ENCODE results near the gene ACE. TPM values are rescaled to one million over a fixed set of nuclear protein-coding genes. Genes with fewer than 3 reads are reported as not detected.

ACE gene
- total RNA-seq, 2 donors from 2014 or later = not detected

DNA sequence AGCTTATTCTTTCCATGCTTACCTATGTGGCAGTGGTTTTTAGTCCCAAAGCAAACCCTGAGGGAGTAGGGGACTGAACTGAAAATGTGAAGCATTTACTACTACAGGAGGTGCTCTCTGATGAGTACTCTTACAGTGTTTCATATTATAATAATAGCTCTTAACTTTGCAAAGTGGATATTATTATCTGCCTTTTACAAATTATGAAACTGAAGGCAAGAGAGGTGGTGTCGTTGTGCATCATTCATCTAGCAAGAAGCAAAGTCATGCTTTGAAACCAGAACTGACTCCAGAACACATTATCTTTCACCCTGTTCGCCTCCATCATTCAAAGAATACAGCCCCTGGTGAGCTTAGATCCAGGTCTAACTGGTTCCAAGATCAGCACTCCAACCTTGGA is 38.1 kb downstream of the ACE start:
- H3K27ac Mint-ChIP-seq = no peak overlapping the region
- ATAC-seq (no peak), DNase-seq (ENCODE audit: low spot score) (no peak)
- no peaks in the 10 kb centered on the region for H3K36me3 Mint-ChIP-seq
- peaks cover 6 to 13% of the 10 kb centered on the region in 2 donors for H3K27me3 Mint-ChIP-seq
- no peak overlapping the region for H3K4me3 Mint-ChIP-seq
- H3K9me3 Mint-ChIP-seq = no peaks in the 10 kb centered on the region
- no peaks in the 10 kb centered on the region for H3K4me1 Mint-ChIP-seq (ENCODE audit: low read depth in 2 of 2)

GRCh38 chr17:63515426-63515825 is 38.6 kb downstream of the ACE start:
- ATAC-seq (no peak), DNase-seq (ENCODE audit: low spot score) (no peak)
- Mint-ChIP-seq H3K9me3 (no peaks in the 10 kb centered on the region), H3K4me3 (no peak overlapping the region), H3K27me3 (peaks cover 6 to 13% of the 10 kb centered on the region in 2 donors), H3K4me1 (ENCODE audit: low read depth in 2 of 2) (no peaks in the 10 kb centered on the region), H3K27ac (no peak overlapping the region), H3K36me3 (no peaks in the 10 kb centered on the region)

GRCh38 chr17:63516910-63517824 is 40.3 kb downstream of the ACE start:
- no peak overlapping the region for H3K27ac Mint-ChIP-seq
- H3K4me1 Mint-ChIP-seq (ENCODE audit: low read depth in 2 of 2) = no peaks in the 10 kb centered on the region
- DNase-seq (ENCODE audit: low spot score) = no peak
- no peaks in the 10 kb centered on the region for H3K9me3 Mint-ChIP-seq
- no peak for ATAC-seq
- peaks cover 6 to 24% of the 10 kb centered on the region in 2 donors for H3K27me3 Mint-ChIP-seq
- H3K4me3 Mint-ChIP-seq = no peak overlapping the region
- H3K36me3 Mint-ChIP-seq = no peaks in the 10 kb centered on the region

DNA sequence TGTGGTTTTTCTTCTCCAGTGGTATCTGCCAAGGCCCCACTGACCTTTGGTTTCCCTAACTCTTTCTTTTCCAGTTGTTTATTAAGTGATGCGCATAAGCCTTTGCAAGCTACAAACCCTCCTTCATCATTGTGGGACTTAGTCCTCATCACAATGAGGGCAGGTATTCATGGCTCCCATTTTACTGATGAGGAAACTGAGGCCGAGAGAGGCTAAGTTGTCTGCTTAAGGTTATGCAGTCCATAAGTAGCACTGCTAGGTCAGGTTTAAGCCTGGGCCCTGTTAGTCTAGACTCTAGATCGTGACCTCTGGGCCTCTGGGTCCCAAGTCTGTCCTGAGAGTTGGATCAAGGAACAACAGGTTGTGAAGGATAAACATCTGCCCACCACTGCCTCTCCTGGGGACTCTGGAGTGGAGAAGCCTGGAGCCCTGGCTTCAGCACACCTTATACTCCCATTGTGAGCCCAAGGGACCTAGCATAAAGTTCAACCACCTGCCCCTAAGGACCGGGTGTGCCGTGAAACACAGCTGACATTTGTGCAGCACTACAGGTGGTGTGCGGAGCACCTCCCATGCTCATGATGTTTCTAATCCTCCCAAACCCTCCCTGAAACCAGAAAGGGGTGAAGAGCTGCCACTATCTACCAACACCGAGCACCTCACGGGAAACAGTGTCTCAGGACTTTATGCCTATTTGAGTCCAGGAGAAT is 41.1 kb downstream of the ACE start:
- DNase-seq (ENCODE audit: low spot score) (no peak), ATAC-seq (no peak)
- no peaks in the 10 kb centered on the region for H3K36me3 Mint-ChIP-seq
- H3K4me3 Mint-ChIP-seq = no peak overlapping the region
- H3K27me3 Mint-ChIP-seq = peaks cover 6 to 25% of the 10 kb centered on the region in 2 donors
- no peaks in the 10 kb centered on the region for H3K4me1 Mint-ChIP-seq (ENCODE audit: low read depth in 2 of 2)
- no peaks in the 10 kb centered on the region for H3K9me3 Mint-ChIP-seq
- no peak overlapping the region for H3K27ac Mint-ChIP-seq

GRCh38 chr17:63519116-63519881 is 42.4 kb downstream of the ACE start:
- Mint-ChIP-seq H3K4me1 (ENCODE audit: low read depth in 2 of 2) (peaks cover 7 to 8% of the 10 kb centered on the region in 2 donors), H3K36me3 (no peaks in the 10 kb centered on the region), H3K9me3 (no peaks in the 10 kb centered on the region), H3K4me3 (no peak overlapping the region), H3K27me3 (peaks cover 15 to 30% of the 10 kb centered on the region in 2 donors), H3K27ac (no peak overlapping the region)
- DNase-seq (ENCODE audit: low spot score) = no peak
- ATAC-seq = no peak

DNA sequence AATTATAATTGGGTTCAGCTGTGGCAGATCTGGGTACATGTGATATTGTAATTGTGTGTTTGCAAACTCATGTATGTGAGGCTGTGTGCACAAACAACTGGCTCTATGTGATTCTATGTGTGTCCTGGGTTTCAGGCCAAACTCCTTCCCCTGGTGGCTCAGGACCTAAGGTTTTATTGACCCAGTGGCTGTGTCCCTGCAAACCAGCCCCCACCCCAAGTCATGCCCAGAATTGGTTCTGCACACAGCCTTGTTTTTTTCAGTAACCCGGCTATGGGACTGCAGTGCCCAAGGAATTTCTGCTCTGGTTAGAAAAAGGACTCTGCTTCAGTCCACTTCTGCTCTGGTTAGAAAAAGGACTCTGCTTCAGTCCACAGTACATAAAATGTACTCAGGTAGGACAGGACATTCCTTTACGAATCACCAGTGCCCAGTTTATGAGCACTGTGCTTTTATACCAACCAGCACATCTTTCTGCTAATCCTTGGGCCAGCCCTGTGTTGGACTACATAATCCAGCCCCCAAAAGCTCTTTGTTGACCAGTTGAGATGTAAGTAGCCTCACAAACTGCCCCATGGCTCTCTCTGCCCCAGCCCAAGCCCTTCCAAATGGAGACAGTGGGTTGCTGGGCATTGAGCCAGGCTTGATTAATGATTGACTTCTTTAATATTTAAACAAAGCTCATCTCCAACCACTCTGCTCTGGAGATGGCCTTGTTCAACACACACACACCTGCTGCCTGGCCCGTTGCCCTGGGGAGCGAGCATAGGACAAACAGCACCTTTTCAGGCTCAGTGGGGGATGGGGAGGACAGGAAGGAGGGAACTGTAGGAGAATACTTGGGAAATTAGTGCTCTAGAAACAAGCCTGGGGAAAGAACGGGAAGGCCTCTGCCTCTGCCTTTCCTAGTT is 43.4 kb downstream of the ACE start:
- Mint-ChIP-seq H3K4me1 (ENCODE audit: low read depth in 2 of 2) (peaks cover 7 to 8% of the 10 kb centered on the region in 2 donors), H3K36me3 (no peaks in the 10 kb centered on the region), H3K27me3 (peaks cover 21 to 27% of the 10 kb centered on the region in 2 donors), H3K4me3 (no peak overlapping the region), H3K9me3 (no peaks in the 10 kb centered on the region), H3K27ac (no peak overlapping the region)
- DNase-seq (ENCODE audit: low spot score) (no peak), ATAC-seq (no peak)

- Mint-ChIP-seq H3K9me3 (no peaks in the 10 kb centered on the region), H3K27me3 (peaks cover 26 to 30% of the 10 kb centered on the region in 2 donors), H3K4me1 (ENCODE audit: low read depth in 2 of 2) (peaks cover 7 to 8% of the 10 kb centered on the region in 2 donors), H3K27ac (peak within 1 kb of the TSS in 1 of 2 donors; percentile 14), H3K4me3 (peak within 1 kb of the TSS; percentile 56), H3K36me3 (no peaks in the 10 kb centered on the region)
- no peak for DNase-seq (ENCODE audit: low spot score)
- no peak for ATAC-seq
Observed at GRCh38 chr17:63523253-63523855, 46.5 kb downstream of the ACE start, which contains the start of gene KCNH6. KCNH6 (plus strand) TSS chr17:63523358; CDS start chr17:63523414, 56 bp downstream.

DNA sequence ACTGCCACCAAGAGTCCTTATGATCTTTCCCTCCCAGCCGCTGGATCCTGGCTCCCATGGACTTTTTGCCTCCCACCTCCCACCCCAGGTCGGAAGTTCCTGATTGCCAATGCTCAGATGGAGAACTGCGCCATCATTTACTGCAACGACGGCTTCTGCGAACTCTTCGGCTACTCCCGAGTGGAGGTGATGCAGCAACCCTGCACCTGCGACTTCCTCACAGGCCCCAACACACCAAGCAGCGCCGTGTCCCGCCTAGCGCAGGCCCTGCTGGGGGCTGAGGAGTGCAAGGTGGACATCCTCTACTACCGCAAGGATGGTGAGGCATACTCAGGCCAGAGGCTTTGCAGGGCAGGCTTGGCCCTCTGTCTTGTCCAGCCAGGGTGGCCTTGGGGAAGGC is 47.2 kb downstream of the ACE start:
- no peak for ATAC-seq
- H3K27ac Mint-ChIP-seq = peak overlapping the region in 1 of 2 donors; percentile 14
- H3K27me3 Mint-ChIP-seq = peaks cover 26 to 30% of the 10 kb centered on the region in 2 donors
- H3K9me3 Mint-ChIP-seq = no peaks in the 10 kb centered on the region
- peak overlapping the region; percentile 56 for H3K4me3 Mint-ChIP-seq
- peaks cover 7 to 8% of the 10 kb centered on the region in 2 donors for H3K4me1 Mint-ChIP-seq (ENCODE audit: low read depth in 2 of 2)
- DNase-seq (ENCODE audit: low spot score) = no peak
- H3K36me3 Mint-ChIP-seq = no peaks in the 10 kb centered on the region

DNA sequence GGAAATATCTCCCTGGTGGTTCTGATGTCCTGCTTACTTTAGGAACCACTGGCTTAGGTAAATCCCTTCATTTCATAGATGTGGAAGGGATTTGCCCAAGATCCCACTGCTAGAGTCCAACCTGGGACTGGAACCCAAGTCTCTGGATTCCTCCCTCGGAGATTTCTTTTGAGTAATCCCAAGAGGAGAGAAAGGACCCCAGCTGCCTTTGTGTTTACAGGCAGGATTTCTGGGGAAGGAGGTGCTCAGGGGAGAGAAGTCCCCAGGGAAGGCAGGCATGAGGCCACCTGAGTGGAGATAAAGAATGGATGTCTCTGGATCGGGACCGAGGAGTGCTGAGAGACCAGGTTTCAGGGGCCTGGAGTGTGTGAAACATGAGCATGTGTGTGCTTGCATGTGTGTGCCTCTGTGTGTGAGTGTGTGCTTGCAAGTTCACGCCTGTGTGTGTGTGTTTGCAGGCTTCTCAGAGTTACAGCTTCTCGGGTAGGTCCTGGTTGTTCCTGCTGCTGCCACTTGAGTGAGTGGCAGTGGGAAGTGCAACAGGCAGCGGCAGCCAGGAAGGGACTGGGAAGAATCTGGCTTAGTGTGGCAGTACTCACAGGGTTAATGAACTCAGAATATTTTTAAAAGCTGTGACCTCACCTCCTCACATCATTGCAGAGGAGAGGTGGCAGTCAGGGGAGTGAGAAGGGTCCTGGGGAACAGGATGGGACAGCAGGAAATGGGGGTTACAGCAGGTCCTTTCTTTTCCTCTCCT is 48.5 kb downstream of the ACE start:
- Mint-ChIP-seq H3K36me3 (no peaks in the 10 kb centered on the region), H3K4me3 (no peak overlapping the region), H3K27ac (no peak overlapping the region), H3K9me3 (no peaks in the 10 kb centered on the region), H3K27me3 (peaks cover 26 to 30% of the 10 kb centered on the region in 2 donors), H3K4me1 (ENCODE audit: low read depth in 2 of 2) (peaks cover 7 to 8% of the 10 kb centered on the region in 2 donors)
- ATAC-seq (no peak), DNase-seq (ENCODE audit: low spot score) (no peak)

DNA sequence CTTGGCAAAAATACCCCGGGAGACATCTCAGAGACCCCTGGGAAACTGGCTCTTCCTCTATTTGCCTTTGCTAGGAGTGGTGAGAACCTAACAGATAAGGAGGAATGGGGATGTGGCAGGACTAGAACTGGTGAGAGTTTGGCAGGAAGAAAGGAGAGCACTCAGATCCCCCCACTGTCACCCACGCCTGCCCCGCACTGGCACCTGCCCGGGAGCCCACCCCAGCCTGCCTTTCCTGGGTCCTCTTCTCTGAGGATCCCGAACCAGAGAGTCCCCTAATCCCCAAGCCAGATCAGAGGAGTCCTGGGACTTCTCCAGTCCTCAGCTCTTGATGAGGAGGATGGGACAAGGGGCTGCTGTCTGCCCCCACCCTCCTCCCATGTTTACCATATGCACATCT is 50.0 kb downstream of the ACE start:
- Mint-ChIP-seq H3K27ac (no peak overlapping the region), H3K4me3 (no peak overlapping the region), H3K36me3 (no peaks in the 10 kb centered on the region), H3K9me3 (no peaks in the 10 kb centered on the region), H3K27me3 (peaks cover 22 to 26% of the 10 kb centered on the region in 2 donors), H3K4me1 (ENCODE audit: low read depth in 2 of 2) (peaks cover 7 to 8% of the 10 kb centered on the region in 2 donors)
- DNase-seq (ENCODE audit: low spot score) (no peak), ATAC-seq (no peak)

- Mint-ChIP-seq H3K27me3 (peaks cover 18 to 26% of the 10 kb centered on the region in 2 donors), H3K4me1 (ENCODE audit: low read depth in 2 of 2) (peaks cover 7 to 8% of the 10 kb centered on the region in 2 donors), H3K9me3 (no peaks in the 10 kb centered on the region), H3K27ac (no peak overlapping the region), H3K4me3 (no peak overlapping the region), H3K36me3 (no peaks in the 10 kb centered on the region)
- no peak for DNase-seq (ENCODE audit: low spot score)
- ATAC-seq = no peak
Observed at GRCh38 chr17:63528183-63528582, 51.3 kb downstream of the ACE start.

All from natural killer cell treated with Interleukin-12 subunit alpha and Interleukin-12 subunit beta and Interleukin-15 and Interleukin-18, amount 100 ng/mL, for 72 hours (primary cell).